ENCODE measurements around the gene SPATC1L.
"Not testable (repeated sequence)": the region's sequence is repeated elsewhere in the genome, so short reads cannot be mapped to it uniquely, and the experiment has no call there.

SPATC1L gene

GRCh38 chr21:46183337-46183909, 836 bp downstream of the SPATC1L start:
- DNase-seq (ENCODE audit: low spot score), result not testable (repeated sequence)

GRCh38 chr21:46182548-46183336, 1.5 kb downstream of the SPATC1L start:
- no peak for DNase-seq (ENCODE audit: low spot score)

- DNase-seq (ENCODE audit: low spot score), result no peak
Measured at GRCh38 chr21:46181953-46182547, 2.2 kb downstream of the SPATC1L start.

GRCh38 chr21:46181436-46181835, 2.8 kb downstream of the SPATC1L start:
- no peak for DNase-seq (ENCODE audit: low spot score)

GRCh38 chr21:46180778-46181391, 3.4 kb downstream of the SPATC1L start:
- no peak for DNase-seq (ENCODE audit: low spot score)

- no peak for DNase-seq (ENCODE audit: low spot score)
Measured at GRCh38 chr21:46180079-46180722, 4.1 kb downstream of the SPATC1L start.

- DNase-seq (ENCODE audit: low spot score), result no peak
Measured at GRCh38 chr21:46179708-46180078, 4.6 kb downstream of the SPATC1L start.

- DNase-seq (ENCODE audit: low spot score), result no peak
Measured at GRCh38 chr21:46178961-46179360, 5.3 kb downstream of the SPATC1L start.

- DNase-seq (ENCODE audit: low spot score), result not testable (repeated sequence)
Measured at GRCh38 chr21:46176443-46177129, 7.7 kb downstream of the SPATC1L start.

GRCh38 chr21:46173573-46173972, 10.7 kb downstream of the SPATC1L start:
- no peak for DNase-seq (ENCODE audit: low spot score)

GRCh38 chr21:46172863-46173528, 11.3 kb downstream of the SPATC1L start:
- no peak for DNase-seq (ENCODE audit: low spot score)

- DNase-seq (ENCODE audit: low spot score), result no peak
Measured at GRCh38 chr21:46171996-46172862, 12.0 kb downstream of the SPATC1L start.

GRCh38 chr21:46171585-46171984, 12.7 kb downstream of the SPATC1L start:
- no peak for DNase-seq (ENCODE audit: low spot score)

GRCh38 chr21:46170436-46171193, 13.6 kb downstream of the SPATC1L start:
- not testable (repeated sequence) for DNase-seq (ENCODE audit: low spot score)

GRCh38 chr21:46168659-46169386, 15.4 kb downstream of the SPATC1L start:
- DNase-seq (ENCODE audit: low spot score), result no peak

GRCh38 chr21:46168238-46168637, 16.0 kb downstream of the SPATC1L start:
- no peak for DNase-seq (ENCODE audit: low spot score)

GRCh38 chr21:46165098-46165497, 19.2 kb downstream of the SPATC1L start:
- DNase-seq (ENCODE audit: low spot score), result no peak

GRCh38 chr21:46163380-46163779, 20.9 kb downstream of the SPATC1L start:
- DNase-seq (ENCODE audit: low spot score), result no peak
